Measurements from ENCODE around the gene FAM222A.

GRCh38 chr12:109776624-109777023, 63.0 kb downstream of the FAM222A start:
- no peak for TF ChIP-seq RAD21 (IDR thresholded peaks at IDR 0.05 in 1 of 2, conservative IDR thresholded peaks at IDR 0.05 in 1 of 2; ENCODE audit: low read depth in 2 of 2, low read length in 2 of 2)
- TF ChIP-seq POLR2AphosphoS5 (IDR thresholded peaks at IDR 0.05; ENCODE audit: low read depth, low read length): no peak
- no peak for TF ChIP-seq CTCF (IDR thresholded peaks at IDR 0.05; ENCODE audit: control extremely low read depth in 1 of 3, insufficient read depth in 1 of 3, low read depth in 1 of 3, low read length in 3 of 3)
- TF ChIP-seq TEAD4 (IDR thresholded peaks at IDR 0.05; ENCODE audit: low read depth, low read length): no peak
- no peak for TF ChIP-seq SP1 (IDR thresholded peaks at IDR 0.05; ENCODE audit: low read depth, low read length)
- TF ChIP-seq RFX5 (IDR thresholded peaks at IDR 0.05; ENCODE audit: borderline replicate concordance, low read depth, low read length): no peak
- TF ChIP-seq POLR2A (IDR thresholded peaks at IDR 0.05; ENCODE audit: control extremely low read depth in 1 of 2, low read depth in 2 of 2, low read length in 2 of 2): no peak
- TF ChIP-seq ZNF274 (IDR thresholded peaks at IDR 0.05; ENCODE audit: borderline replicate concordance, extremely low read depth, low read length): no peak
- TF ChIP-seq EZH2 (IDR thresholded peaks at IDR 0.05; ENCODE audit: low read depth, low read length, severe bottlenecking): no peak
- TF ChIP-seq MAFK (IDR thresholded peaks at IDR 0.05; ENCODE audit: low read depth, low read length): no peak
- TF ChIP-seq NRF1 (IDR thresholded peaks at IDR 0.05; ENCODE audit: low read depth, low read length): no peak
- no peak for TF ChIP-seq EP300 (IDR thresholded peaks at IDR 0.05; ENCODE audit: borderline replicate concordance in 1 of 2, low read depth in 2 of 2, low read length in 2 of 2)
